GM19099 (cell line): Measurements from ENCODE around the gene CACNA1C.

Experiments used
- POLR2A ChIP-seq: IDR thresholded peaks from 3 replicates; pipeline ENCODE4 v1.6.1; 2011; ENCODE audit warnings: low read depth; ENCODE audit not compliant: insufficient read length; ENCODE audit errors: extremely low read depth

The CACNA1C gene

DNA sequence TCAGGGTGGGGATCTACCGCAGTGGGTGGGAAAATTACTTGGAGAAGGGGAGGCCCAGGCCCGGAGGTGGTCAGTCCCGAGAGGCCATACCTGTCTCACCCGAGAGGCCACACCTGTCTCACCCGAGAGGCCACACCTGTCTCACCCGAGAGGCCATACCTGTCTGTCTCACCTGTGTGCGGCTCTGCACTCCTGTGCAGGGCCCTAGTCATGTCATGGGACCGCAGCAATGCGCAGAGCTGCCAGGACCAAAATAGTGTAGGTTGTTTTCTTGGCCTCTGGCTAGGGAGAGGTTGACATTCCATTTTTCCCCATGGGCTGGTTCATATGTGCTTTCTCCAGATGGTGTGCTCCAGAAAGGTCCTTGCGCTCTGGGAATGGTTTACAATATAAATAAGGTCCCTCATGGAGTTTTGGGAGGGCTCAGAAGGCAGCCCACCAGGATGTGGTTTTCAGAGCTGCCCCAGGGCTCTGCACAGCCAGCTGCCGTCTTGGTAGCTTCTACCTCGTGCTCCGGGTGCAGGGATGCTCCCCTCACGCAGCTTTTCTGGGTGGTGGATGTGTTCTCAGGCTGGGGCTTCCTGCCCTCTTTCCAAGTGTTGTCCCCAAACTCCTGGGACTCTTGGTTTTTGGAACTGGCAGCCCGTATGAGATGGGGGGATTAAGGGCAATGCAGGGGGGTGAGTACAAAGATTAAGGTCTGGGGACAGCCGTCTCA, 58.2 kb downstream of the CACNA1C start:
- no peak for TF ChIP-seq POLR2A

DNA sequence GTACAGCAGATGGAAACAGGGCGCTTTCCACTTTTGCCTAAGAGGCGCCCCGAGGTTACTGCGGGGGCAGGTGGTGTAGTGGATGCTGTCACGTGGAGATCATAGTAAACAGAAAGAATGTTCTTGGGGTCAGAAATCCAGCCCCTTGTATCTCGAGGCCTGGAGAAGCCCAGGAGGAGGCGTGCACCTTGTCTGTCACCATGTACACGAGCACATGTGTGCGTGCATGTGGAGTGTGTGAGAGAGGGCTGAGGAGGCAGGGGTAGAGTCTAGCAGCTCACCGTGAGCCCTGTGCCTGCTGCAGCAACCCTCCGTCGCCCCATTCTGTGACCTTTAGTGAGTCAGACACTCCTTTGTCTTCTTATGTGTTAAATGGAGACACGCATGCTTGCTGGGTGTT, 59.0 kb downstream of the CACNA1C start:
- TF ChIP-seq POLR2A: no peak

DNA sequence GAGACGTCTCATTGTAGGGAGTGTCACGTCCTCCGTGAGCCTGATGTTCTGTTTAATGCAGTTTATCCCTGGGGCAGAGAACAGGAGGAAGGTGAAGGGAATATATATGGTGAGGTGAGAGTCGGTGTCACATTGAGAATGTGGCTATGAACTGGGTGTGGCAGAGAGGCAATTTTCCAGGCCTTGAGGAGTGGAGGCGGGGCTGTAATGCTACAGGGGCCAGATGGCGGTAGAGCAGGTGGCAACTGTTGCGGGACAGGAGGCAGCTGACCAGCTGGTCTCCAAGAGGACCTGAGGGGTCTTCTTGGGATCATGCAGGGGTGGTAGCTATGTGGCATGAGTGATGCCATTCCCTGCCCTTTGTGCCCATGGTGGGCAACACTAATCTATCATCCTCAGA, 59.6 kb downstream of the CACNA1C start:
- no peak for TF ChIP-seq POLR2A

DNA sequence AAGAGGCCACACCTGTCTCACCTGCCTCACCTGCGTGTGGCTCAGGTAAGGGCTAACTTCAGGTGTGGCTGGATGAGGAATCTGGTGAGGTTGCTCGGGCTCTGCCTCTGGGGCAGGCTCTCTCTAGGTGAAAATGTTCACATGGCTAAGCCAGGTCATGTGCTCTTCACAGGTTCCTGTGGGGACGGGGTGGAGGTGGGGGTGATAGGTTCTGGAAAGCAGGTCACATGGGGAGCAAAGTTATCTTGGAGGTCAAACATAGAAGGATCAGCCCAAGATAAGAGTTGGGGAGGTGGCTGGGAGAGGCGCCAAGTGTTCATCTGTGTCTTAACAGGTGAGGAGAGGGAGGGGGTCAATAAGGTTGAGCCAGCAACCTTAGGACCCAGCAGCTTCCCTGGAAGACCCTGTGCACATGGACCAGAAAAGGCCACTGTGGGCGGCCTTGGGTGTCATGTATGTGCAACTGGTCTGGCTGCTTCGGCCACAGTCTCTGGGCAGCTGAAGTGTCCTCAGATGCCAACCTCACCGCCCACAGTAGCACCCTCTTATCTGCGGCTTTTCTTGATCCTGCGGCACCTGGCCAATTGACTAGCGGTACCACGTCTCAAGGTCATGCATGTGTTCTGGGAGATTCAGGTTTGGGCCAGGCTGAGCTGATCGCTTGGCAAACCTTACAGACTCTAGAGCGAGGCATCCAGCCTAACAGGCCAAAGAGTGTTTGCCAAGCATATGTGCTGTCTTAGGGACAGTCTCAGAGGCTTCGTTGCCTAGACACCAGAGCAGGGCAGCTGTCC, 60.5 kb downstream of the CACNA1C start:
- no peak for TF ChIP-seq POLR2A

DNA sequence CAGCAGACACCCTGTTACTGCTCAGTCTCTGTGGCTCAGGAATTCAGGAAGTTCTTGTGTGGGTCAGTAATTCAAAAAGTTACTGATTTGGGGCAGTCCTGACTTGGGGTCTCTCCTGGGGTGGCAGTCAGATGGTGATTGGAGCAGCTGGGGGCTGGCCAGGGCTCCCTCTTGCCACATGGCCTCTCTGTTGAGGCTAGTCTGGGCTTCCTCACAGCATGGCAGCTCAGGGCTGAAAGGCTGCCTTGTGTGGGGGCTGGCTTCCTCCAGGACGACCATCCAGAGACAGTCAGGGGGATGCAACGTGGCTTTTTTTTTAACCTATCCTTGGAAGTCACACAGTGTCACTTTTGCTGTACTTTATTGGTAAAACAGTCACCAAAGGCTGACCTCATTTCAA, 61.3 kb downstream of the CACNA1C start:
- no peak for TF ChIP-seq POLR2A

DNA sequence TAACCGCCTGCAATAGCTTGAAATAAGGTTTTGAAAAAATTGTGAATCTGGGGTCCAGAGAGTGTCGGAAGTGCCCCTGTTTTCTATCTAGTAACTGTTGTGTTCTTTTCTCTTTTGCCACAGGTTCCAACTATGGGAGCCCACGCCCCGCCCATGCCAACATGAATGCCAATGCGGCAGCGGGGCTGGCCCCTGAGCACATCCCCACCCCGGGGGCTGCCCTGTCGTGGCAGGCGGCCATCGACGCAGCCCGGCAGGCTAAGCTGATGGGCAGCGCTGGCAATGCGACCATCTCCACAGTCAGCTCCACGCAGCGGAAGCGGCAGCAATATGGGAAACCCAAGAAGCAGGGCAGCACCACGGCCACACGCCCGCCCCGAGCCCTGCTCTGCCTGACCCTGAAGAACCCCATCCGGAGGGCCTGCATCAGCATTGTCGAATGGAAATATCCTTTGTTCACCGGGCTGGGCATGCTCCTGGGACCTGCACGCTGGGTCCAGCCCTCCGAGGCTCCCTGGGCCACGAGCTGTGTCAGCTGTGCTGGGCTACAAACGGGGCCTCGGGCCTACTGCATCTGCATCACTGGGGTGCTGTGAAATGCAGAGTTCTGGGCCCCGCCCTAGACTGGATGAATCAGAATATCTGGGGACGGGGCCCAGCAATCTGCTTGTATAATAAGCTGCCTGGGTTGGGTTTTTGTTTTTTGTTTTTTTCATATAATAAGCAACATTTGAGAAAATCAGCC, 62.5 kb downstream of the CACNA1C start:
- no peak for TF ChIP-seq POLR2A

DNA sequence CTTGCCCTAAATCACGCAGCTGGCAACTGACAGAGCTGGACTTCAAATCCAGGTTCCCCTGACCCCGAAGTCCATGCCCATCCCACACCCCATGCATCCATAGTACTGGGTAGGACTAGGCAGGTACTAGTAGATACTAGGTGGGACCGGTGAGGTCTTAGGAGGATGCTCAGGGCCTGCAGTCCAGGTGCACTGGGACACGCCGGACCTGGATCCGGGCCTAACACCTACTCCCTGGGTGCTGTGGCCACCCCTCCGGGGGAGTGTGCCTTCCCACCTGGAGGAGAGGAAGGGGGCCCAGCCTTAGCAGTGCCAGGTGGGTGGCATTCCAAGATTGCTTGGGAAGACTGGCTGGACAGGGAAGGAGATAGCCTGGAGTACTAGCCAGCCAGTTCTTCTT, 64.8 kb downstream of the CACNA1C start:
- no peak for TF ChIP-seq POLR2A

DNA sequence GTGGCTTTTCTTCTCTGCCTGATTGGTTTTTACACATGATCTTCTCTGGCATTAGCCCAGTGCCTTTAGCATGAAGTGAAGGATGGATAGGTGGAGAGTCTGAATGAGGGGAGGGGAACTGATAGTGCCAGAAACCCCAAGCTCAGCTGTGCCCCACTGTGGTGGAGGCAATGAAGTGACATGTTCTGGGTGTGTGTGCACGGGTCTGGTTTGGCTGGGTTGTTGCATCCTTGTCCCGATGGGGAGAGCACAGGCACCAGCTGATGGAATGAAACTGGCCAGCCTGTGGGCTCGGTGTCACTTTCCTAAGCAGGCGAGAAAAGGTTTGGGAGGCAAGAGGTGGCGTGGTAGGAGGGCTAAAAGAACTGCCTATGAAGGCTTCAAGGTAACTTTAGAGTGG, 65.3 kb downstream of the CACNA1C start:
- TF ChIP-seq POLR2A: no peak

DNA sequence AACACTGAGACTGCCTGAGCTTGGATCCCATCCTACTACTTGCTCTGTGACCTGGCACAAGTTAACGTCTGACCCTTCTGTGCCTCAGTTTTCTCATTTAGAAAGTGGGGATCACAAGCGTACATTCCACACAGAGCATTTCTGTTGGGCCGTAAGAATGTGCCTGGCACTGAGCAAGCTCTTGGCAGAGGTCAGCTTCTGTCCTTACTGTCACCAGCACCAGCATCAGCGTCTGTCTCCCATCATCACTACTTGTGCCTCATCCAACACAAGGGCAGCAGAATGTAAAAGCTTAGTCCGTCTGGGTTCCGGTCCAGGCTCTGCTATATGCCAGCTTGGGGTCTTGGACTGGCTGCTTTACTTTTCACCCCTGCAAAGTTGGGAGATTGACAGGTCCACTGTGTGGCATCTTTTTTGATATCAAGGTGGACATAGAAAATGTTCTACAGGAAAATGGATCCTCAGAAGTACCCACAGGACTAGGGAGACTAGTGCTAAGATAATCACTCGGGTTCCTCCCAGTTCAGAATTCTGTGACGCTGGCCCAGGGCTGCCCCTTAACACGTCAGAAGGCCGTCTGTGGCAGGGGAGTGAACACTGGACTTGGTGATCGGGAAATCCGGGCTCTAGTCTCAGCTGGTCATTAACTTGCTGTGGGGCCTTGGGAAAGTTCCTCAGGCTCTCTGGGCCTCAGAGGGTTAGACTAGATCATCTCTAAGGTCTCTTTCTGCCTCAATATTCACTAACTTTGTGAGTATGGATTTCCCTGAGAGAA, 65.9 kb downstream of the CACNA1C start:
- no peak for TF ChIP-seq POLR2A

DNA sequence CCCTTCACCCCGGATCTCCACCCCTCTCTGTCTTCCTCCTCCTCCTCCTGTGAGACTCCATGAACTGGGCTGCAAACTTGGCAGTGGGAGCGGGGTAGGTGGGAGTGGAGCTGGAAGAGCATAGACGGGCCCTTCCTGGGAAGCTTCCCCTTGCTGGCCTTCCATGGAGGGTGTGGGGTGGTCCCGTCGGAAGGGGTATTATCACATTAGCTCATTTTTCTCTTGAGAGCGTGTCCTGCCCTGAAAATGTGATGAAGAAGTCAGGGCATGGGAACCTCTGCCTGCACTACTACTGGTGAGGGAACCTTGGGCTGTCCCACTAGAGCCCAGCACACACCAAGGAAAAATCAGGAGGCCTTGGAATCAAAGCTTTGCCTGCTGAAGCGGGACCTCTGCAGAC, 66.5 kb downstream of the CACNA1C start:
- no peak for TF ChIP-seq POLR2A

DNA sequence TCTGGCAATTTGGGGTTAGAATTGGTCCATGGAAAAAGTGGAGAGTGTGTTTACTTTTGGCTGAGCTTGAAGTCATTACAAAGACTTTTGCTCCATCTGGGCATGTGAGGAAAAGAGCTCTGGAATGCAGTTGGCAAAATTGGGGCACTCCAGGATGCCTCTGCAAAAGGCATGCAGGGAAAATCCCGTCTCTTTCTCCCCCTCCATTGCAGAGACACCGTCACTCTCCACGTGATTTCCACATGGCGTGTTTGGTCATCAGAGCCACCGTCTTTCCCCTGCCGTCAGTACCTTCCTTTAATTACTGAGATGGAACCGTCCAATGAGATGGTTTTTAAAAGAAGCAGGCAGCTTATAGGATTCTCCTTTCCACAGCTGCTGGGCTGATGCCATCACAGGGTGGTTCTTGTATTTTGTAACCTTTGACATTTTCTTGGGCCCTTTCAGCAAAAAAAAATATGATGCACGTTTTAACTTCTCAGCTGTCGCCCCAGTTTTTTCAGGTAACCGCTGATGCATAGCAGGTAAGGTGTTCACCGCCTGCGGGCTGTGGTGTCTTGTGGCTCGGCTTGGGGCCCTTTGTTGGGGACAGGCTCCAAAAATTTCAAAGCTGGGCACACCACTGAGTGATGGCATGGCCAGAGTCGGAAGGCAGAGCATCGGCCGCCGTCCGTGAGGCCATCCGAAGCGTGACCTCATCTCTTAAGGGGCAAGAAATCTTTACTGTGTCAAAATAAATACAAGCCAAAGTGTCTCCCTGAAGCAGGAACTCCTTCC, 68.4 kb downstream of the CACNA1C start:
- no peak for TF ChIP-seq POLR2A

DNA sequence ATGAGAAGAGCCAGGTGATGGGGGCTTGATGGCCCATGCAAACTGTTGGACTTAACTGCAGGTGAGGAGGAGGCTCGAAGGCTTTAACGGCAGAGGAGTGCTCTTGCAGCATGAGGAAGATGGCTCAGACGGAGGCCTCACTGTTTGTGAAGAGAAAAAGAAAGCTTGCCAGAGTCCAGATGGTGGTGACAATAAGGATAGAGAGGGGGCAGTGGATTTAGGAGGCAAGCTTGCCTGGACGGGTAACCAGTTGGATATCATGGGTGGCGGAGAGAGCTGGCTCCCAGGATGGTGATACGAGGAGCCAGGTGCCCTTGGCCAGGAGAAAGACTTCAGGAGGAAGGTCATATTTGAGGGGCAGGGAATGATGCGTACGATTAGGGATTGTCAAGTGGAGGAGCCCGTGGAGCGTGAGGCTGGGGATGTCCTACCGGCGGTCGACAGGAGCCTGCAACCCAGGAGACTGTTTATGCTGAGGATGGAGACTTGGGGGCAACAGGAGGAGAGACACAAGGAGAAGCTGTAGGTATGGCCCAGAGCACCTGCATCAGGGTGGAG, 71.8 kb downstream of the CACNA1C start:
- no peak for TF ChIP-seq POLR2A

DNA sequence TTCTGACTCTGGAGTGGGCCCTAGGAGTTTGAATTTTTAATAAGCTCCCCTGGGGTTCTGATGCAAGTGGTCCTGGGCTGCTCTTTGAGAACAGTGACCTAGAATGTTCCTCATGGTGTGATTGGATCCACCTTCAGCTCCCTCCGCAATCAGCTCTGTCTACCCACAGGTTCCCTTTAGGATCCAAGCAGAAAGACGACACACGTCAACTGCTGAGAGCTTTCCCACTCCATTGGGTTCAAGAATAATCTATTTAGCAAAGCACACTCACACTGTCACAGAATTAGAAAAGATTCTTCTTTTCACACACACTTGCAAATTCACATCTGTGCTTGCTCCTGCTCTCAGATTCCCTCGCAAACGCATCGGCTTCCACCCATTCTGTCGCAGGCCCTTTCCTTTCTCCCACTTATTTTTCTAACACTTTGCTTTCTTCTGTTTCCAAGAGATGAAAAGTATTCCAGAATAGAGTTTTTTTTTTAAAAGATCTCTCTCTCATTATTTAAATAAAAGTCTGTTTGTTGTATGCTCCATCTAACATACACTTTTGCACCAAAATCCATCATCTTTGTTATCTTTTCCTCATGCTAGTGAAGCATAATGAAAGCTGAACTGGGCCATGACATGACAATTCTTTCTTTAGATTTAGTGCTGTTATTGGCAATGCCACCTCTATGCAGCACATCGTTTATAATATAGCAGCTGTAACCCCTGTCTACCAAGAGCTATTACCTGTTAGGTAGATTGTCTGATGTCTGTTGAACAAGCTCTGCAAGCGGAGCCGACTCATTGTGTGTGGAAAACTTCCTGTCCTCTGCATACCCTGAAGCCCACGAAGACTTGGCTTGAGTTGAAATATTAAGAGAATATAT, 73.1 kb downstream of the CACNA1C start:
- no peak for TF ChIP-seq POLR2A

DNA sequence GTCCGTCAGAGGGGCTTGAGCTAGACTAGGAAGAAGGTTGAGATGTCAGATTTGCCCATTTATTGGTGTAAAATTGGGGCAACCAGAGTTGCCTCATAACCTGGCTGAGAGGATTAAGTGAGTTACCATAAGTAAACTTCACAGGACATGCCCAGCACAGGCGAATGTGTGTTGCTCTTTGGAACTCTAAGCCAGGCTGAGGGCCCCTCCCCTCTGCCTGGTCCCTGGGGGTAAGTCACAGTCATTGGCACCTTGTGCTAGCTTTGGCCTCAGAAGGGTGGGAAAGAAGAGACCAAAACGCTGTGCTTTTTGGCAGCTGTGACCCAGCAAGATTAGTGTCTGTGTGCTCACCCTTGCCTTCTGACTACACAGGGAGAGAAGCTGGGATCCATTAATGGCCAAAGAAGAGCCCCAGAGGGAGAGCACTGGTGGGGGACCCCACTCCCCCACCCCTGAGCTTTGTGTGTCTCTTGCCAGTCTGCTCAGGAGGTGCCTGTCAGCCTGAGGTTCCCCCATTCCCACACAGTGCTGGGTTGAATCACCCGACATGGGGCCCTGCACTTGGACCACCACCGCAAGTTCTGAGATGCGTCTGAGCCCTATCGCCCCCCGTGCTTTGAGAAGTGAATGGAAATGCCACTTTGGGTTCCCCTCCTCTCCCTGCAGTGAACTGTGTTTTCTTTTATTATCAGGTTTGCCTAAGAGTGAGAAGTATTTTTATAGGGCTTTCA, 74.1 kb downstream of the CACNA1C start:
- TF ChIP-seq POLR2A: no peak
